T-helper 17 cell (primary cell): Measurements from ENCODE around the gene PROP1. TPM values are rescaled to one million over a fixed set of nuclear protein-coding genes. Genes with fewer than 3 reads are reported as not detected.
A peak's percentile ranks its signal among the peaks of the same experiment; 100 is the strongest.
"Not testable (repeated sequence)": the region's sequence is repeated elsewhere in the genome, so short reads cannot be mapped to it uniquely, and the experiment has no call there.

Source experiments
- ATAC-seq: fragments of 150-1000 bp; cut with Tn5 transposase; 2 replicates; pipeline ENCODE4 v1.10.0; 2021; ENCODE audit warnings: mild to moderate bottlenecking, moderate library complexity
- DNase-seq, 3 donors: peaks; one replicate each; pipeline versions ENCODE4 v3.0.0 to v3.0.0-alpha.2; 2020 to 2021
- H3K9me3 ChIP-seq: one replicate; pipeline ENCODE4 v1.7.0; 2013; ENCODE audit warnings: low read length, mild to moderate bottlenecking; ENCODE audit not compliant: control insufficient read depth, poor library complexity, severe bottlenecking
- H3K27ac Mint-ChIP-seq: one replicate; pipeline ENCODE4 v1.8.0; 2022; ENCODE audit warnings: mild to moderate bottlenecking, moderate library complexity, mixed read lengths
- H3K27me3 Mint-ChIP-seq: one replicate; pipeline ENCODE4 v1.8.0; 2022; ENCODE audit warnings: mixed read lengths
- H3K36me3 Mint-ChIP-seq: one replicate; pipeline ENCODE4 v1.8.0; 2022; ENCODE audit warnings: low read depth, mixed read lengths
- H3K4me1 Mint-ChIP-seq: one replicate; pipeline ENCODE4 v1.8.0; 2022; ENCODE audit warnings: mild to moderate bottlenecking, mixed read lengths
- H3K4me3 Mint-ChIP-seq: one replicate; pipeline ENCODE4 v1.8.0; 2022; ENCODE audit warnings: mild to moderate bottlenecking, moderate library complexity, mixed read lengths
- total RNA-seq, 4 donors: library from RNA in 2 of 4; stranded (reverse) in 2 of 4; gene quantifications; one replicate each; pipeline ENCODE4 v1.2.3 and lab custom pipeline; 2022 to 2026

The PROP1 gene
- total RNA-seq, 2 donors from 2014 or later: not detected

- H3K9me3 ChIP-seq, H3K36me3 Mint-ChIP-seq, H3K4me3 Mint-ChIP-seq, H3K27me3 Mint-ChIP-seq, ATAC-seq, DNase-seq, H3K27ac Mint-ChIP-seq, H3K4me1 Mint-ChIP-seq: not testable (repeated sequence)
Observed at GRCh38 chr5:177949065-177949464, 47.0 kb downstream of the PROP1 start.

GRCh38 chr5:177947912-177948311 is 48.1 kb downstream of the PROP1 start:
- not testable (repeated sequence) for DNase-seq, H3K27ac Mint-ChIP-seq

GRCh38 chr5:177945601-177946283 is 50.3 kb downstream of the PROP1 start:
- not testable (repeated sequence) for H3K9me3 ChIP-seq, DNase-seq, H3K27me3 Mint-ChIP-seq, H3K36me3 Mint-ChIP-seq
- H3K27ac Mint-ChIP-seq: peak overlapping the region; percentile 16
- H3K4me3 Mint-ChIP-seq: peak overlapping the region; percentile 15
- peaks cover 13% of the 10 kb centered on the region for H3K4me1 Mint-ChIP-seq
- peak; percentile 68 for ATAC-seq

More at GRCh38 chr5:177947912-177948311, 48.1 kb downstream of the PROP1 start:
- not testable (repeated sequence) for H3K4me1 Mint-ChIP-seq, H3K4me3 Mint-ChIP-seq, H3K36me3 Mint-ChIP-seq, H3K9me3 ChIP-seq, ATAC-seq, H3K27me3 Mint-ChIP-seq

- H3K36me3 Mint-ChIP-seq, ATAC-seq, H3K9me3 ChIP-seq, DNase-seq, H3K27me3 Mint-ChIP-seq: not testable (repeated sequence)
- H3K4me1 Mint-ChIP-seq: peaks cover 13% of the 10 kb centered on the region
- peak overlapping the region; percentile 16 for H3K27ac Mint-ChIP-seq
- H3K4me3 Mint-ChIP-seq: peak overlapping the region; percentile 74
Observed at GRCh38 chr5:177945145-177945544, 50.9 kb downstream of the PROP1 start.

GRCh38 chr5:177943805-177944736 is 52.0 kb downstream of the PROP1 start:
- H3K4me3 Mint-ChIP-seq: peak overlapping the region; percentile 83
- not testable (repeated sequence) for H3K36me3 Mint-ChIP-seq, H3K9me3 ChIP-seq, H3K27me3 Mint-ChIP-seq
- DNase-seq: peak in 1 of 3 donors; percentile 13
- ATAC-seq: peak; percentile 68
- peaks cover 13% of the 10 kb centered on the region for H3K4me1 Mint-ChIP-seq
- H3K27ac Mint-ChIP-seq: peak overlapping the region; percentile 39

- H3K27me3 Mint-ChIP-seq, H3K27ac Mint-ChIP-seq: not testable (repeated sequence)
- peaks cover 16% of the 10 kb centered on the region for H3K4me1 Mint-ChIP-seq
Observed at GRCh38 chr5:177942896-177943295, 53.1 kb downstream of the PROP1 start.

More at GRCh38 chr5:177942896-177943295, 53.1 kb downstream of the PROP1 start:
- not testable (repeated sequence) for H3K9me3 ChIP-seq, H3K36me3 Mint-ChIP-seq, DNase-seq
- peak overlapping the region; percentile 81 for H3K4me3 Mint-ChIP-seq
- ATAC-seq: peak; percentile 46

Other genes starting within 250 kb of the PROP1 start
- gene FAM153A, start 213.3 kb downstream of the PROP1 start, total RNA-seq: 10 to 100 TPM; 10.9 to 63.9 TPM
- 1 to 10 TPM; 8.5 to 9.0 TPM for gene N4BP3, start 117.3 kb upstream of the PROP1 start, total RNA-seq
- gene RMND5B, start 134.8 kb upstream of the PROP1 start, total RNA-seq: 10 to 100 TPM; 14.7 to 15.3 TPM
- 10 to 100 TPM; 62.2 to 62.4 TPM for gene NHP2, start 157.6 kb upstream of the PROP1 start, total RNA-seq
- gene GMCL2, start 191.1 kb upstream of the PROP1 start, total RNA-seq: not detected
- gene HNRNPAB, start 208.3 kb upstream of the PROP1 start, total RNA-seq: 10 to 100 TPM; 89.5 to 90.5 TPM
- gene PHYKPL, start 236.6 kb upstream of the PROP1 start, total RNA-seq: 100 to 1,000 TPM in 1 of 2 donors, 10 to 100 TPM in 1; 86.9 to 107 TPM